GM19240 (cell line): ENCODE measurements around the gene SLC39A11.
"Not testable (repeated sequence)": the region's sequence is repeated elsewhere in the genome, so short reads cannot be mapped to it uniquely, and the experiment has no call there.

Source experiments
- DNase-seq: peaks from one replicate; pipeline ENCODE4 v3.0.0; 2011; ENCODE audit warnings: low spot score; ENCODE audit not compliant: insufficient read length

Gene SLC39A11

GRCh38 chr17:72795941-72796340, 296.5 kb downstream of the SLC39A11 start:
- DNase-seq: no peak

GRCh38 chr17:72794152-72794551, 298.3 kb downstream of the SLC39A11 start:
- no peak for DNase-seq

- DNase-seq: no peak
Observed at GRCh38 chr17:72792771-72793170, 299.7 kb downstream of the SLC39A11 start.

DNA sequence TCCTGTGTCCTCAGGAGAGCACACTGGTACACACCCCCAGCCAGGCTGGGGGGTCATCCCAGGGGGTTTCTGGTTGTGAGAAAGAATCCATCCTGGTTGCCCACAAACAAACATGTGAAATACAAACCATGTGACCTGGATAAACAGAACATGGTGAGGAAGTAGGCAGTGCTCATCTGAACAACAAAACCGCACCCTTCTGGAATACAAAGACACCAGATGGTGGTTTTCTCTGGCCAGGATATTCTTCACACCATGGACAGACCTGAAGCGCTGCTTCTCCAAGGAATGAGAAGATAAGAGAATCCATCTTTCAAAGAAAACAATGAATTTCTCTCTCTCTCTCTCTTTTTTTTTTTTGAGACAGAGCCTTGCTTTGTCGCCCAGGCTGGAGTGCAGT, 302.3 kb downstream of the SLC39A11 start:
- DNase-seq: no peak

GRCh38 chr17:72789711-72790110, 302.8 kb downstream of the SLC39A11 start:
- DNase-seq: no peak

GRCh38 chr17:72788950-72789585, 303.4 kb downstream of the SLC39A11 start:
- DNase-seq: no peak

DNA sequence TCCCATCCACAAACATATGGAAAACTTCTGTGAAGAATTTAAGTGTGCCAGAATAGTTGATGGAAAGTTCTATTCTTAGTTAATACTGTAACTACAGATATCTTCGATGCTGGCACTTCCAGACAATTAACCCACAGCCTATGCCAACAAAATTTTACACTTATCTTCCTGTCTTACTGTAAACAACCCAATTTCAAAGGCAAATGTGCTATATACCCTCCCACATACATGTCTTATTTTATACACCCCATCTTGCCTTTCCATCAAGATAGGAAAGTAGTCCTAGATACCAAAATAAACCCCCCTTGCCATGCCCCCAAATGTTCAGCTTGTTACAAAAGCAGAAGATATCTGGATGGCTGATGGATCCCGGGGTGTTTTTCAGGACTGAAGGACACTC, 306.3 kb downstream of the SLC39A11 start:
- no peak for DNase-seq

DNA sequence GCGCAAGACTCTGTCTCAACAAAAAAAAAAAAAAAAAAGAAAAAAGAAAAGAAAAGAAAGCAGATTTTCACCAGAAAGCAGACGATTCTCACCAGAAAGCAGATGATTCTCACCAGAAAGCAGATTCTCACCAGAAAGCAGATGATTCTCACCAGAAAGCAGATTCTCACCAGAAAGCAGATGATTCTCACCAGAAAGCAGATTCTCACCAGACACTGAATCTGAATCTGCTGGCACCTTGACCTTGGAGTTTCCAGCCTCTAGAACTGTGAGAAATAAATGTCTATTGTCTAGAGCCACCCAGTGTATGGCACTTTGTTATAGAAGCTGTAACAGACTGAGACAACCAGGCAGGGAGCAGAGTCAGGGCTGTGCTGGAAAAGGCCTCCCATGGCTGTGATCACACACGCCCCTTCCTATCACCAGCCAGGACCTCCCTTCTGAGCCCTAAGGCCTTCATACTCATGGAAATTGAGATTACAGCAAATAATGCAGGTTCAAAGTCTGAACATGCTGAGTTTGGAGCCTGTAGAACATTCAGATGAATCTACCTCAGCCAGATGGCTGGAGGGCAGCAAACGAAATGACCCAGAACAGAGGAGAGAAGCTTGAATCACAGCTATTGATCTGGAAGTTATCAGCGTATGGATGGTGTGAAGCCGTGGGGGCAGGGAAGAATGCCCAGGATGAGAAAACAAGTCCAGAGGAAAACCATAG, 309.3 kb downstream of the SLC39A11 start:
- no peak for DNase-seq

- DNase-seq: not testable (repeated sequence)
Observed at GRCh38 chr17:72782437-72782836, 310.1 kb downstream of the SLC39A11 start.

DNA sequence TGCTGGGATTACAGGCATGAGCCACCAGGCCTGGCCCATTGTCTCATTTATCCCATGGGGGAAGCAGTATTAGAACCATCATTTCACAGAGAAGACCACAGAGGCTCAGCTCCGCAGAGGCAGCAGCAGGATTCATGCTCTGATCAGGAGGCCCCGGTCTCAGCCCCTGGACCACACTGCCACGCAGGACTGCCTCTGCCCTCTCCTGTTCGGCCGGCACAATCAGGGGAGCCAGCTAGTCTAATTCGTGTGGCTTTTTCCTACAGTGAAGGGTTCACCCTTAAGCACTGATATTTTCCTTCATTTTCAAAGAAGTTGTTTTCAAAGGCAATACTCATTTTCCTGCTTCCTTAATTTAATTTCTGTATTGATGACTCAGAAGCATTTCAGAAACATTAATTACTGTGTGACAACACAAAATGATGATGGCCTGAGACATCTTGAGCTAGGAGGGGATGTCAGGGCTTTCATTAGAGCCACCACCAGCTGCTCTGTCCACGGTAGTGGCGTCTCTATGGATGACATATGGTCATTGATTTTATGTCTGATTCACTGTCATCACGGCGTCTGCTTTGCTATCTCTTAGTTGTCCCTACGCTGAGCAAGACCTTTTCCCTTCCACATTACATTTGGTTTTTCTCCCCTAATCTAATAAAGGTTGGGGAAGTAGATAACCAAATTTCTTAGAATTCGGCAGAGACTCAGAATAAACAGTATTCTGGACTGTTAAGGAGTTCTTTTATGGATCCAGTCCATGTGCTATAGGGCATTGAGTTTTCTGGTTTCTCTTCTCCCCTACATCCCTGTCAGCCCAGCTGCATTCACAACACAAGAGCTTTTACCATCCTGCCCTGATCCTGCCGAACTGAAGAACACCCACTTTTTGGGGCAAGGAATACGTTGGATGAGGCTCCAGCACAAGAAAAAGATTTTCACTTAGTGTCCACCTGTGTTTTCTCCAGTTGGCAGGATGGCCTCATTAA, 314.0 kb downstream of the SLC39A11 start:
- no peak for DNase-seq

- no peak for DNase-seq
Observed at GRCh38 chr17:72775919-72776318, 316.6 kb downstream of the SLC39A11 start.

DNA sequence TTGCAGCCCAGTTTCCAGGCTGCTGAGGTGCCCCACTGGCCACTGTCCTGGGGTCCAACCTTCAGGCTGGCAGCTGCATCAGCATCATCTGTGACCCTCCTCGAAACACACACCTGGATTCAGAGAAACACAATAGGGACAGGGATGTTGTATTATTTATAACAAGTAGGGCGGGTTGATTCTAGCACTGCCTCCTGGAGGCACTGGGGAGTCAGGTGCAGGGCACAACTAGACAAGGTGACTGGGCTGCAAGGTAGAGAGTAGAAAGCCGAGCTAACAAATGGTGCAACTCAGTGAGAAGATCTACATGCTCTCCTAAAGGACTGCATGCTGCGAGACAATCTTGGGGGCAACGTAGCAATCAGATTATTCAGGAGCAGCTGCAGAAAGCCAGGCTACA, 317.3 kb downstream of the SLC39A11 start:
- no peak for DNase-seq

DNA sequence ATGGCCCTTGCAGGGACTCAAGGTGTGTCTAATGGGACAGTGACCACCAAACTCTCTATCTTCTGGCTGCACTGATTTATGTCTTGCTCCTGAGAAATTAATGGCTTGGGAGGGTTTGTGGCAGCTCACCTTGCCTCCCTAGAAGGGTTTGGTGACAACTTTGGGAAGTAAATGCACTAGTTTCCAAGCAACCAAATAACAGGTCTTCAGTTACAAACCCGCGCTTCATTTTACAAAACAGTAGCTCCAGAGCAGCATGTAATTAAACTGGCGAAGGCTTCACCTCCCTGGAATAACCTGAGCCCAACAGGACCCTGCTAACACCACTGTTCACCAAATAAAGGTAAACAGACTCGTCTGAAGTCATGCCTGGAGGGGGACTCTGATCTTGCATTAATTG, 318.3 kb downstream of the SLC39A11 start:
- DNase-seq: no peak

GRCh38 chr17:72773225-72773624, 319.3 kb downstream of the SLC39A11 start:
- not testable (repeated sequence) for DNase-seq

GRCh38 chr17:72772331-72772821, 320.1 kb downstream of the SLC39A11 start:
- DNase-seq: no peak

DNA sequence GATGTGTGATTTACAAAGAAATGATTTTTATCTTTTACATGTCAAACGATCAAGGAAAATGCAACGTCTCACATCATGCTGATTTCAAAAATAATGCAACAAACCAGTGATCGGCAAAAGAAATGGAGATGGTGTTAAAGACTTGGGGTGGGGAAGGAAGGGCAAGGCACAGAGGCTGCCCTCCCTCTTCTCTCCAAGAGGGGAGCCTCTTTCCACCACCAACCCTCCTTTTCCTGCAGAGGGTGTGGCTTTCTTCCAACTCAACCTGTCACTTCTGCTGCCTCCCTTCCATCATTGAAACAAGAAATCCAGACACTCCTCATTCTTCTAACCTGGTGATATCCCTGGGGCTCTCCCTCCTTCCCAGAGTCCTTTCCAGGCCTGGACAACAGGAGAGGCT, 320.8 kb downstream of the SLC39A11 start:
- DNase-seq: no peak

GRCh38 chr17:72766761-72767356, 325.6 kb downstream of the SLC39A11 start:
- no peak for DNase-seq

- no peak for DNase-seq
Observed at GRCh38 chr17:72765368-72766153, 326.9 kb downstream of the SLC39A11 start.

- no peak for DNase-seq
Observed at GRCh38 chr17:72764632-72765041, 327.9 kb downstream of the SLC39A11 start.

DNA sequence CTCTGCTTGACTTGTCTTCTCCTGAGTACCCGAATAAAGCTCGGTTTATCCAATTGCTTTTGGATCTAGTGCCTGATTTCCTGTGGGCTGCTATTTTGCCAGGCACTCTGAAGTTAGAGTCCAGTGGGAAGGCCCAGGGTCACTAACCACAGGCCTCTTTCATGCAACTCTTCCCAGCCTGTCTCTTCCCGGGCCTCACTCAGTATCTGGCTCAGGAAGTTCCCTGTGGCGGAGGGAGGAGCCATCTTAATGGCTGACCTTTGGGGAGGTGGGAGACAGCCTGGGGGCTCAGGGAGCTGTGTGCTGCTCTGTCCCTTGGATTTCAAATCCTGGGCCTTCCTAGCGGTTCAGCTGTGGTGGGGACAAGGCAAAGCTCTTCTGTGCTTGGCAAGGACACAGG, 328.5 kb downstream of the SLC39A11 start:
- no peak for DNase-seq
